Measurements from ENCODE around the gene NPEPL1. TPM values are rescaled to one million over a fixed set of nuclear protein-coding genes. Genes with fewer than 3 reads are reported as not detected.

The NPEPL1 gene
- total and polyA plus RNA-seq, 2 of the 8 experiments (the other 6 are each of a cell fraction or from before 2014, with no cell fraction given): 12.4 to 26.8 TPM

DNA sequence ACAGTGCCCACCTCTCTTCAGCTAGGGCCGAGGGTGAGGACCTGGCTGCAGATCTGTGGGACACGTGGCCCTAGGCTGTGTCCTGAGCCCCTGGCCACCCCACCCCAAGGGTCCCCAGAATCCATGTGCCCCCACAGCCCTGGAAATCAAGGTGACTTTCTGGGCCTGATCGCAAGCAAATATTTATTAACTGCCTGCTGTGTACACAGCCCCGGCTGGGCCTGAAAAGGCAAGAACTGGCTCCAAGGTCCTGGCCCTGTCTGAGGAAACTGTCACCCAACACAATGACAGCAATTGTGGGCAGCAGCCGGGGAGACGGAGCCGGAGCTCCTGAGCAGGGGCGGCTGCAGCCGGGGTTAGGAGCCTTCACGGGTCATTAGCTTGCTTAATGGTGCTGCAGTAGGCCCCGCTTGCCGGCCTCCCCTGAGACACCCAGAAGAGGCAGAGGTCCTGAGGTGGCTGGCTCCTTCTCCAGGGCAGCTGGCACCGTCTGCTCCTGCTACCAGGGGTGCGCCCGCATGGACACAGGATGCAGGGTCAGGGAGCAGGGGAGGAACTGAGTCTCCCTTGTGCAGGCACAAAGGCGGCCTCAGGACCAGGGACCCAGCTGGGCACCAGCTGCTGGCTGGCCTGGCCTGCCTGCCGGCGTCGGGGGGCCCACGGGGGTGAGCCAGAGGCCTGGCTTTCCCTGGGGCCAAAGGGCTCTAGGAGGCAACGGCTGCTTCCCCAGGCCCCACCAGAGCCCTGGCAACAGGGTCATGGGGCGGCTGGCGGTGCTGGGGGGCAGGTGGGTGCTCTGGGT lies 24.1 kb downstream of the NPEPL1 start (continued):
- TF ChIP-seq CHD7 (IDR thresholded peaks at IDR 0.05; ENCODE audit: insufficient replicate concordance, low read length) (no peak), CREB1 (IDR thresholded peaks at IDR 0.05) (no peak), YY1 (IDR thresholded peaks at IDR 0.05; ENCODE audit: low read depth, low read length) (no peak), EZH2 (IDR thresholded peaks at IDR 0.05; ENCODE audit: low read depth, low read length, severe bottlenecking) (no peak), SIN3A (conservative IDR thresholded peaks at IDR 0.05 in 1 of 2, IDR thresholded peaks at IDR 0.05 in 1 of 2; ENCODE audit: low read depth in 1 of 2, low read length in 2 of 2) (no peak), HDAC6 (IDR thresholded peaks at IDR 0.05; ENCODE audit: low read depth, low read length) (no peak), CHD2 (IDR thresholded peaks at IDR 0.05; ENCODE audit: low read length) (no peak), CHD1 (IDR thresholded peaks at IDR 0.05; ENCODE audit: low read depth, low read length) (no peak), RXRA (IDR thresholded peaks at IDR 0.05; ENCODE audit: insufficient read depth, low read depth, low read length) (no peak), CTBP2 (IDR thresholded peaks at IDR 0.05; ENCODE audit: borderline replicate concordance, insufficient read depth, insufficient read length, low read length) (no peak)

Measured in H1 (cell line).